Nephron (organoid): Measurements from ENCODE around the gene WDR27.

Source experiments
- H3K27ac Mint-ChIP-seq, 3 experiments: 2 replicates each; pipeline ENCODE4 v1.8.0; 2020; ENCODE audit warnings: mixed read lengths in 3 of 3, mild to moderate bottlenecking in 2 of 3, moderate library complexity in 1 of 3
- H3K27me3 Mint-ChIP-seq: 2 replicates; pipeline ENCODE4 v1.8.0; 2021; ENCODE audit warnings: low read depth, mild to moderate bottlenecking, moderate library complexity, mixed read lengths
- H3K36me3 Mint-ChIP-seq: 2 replicates; pipeline ENCODE4 v1.8.0; 2020; ENCODE audit warnings: low read depth, mixed read lengths
- H3K4me1 Mint-ChIP-seq: 2 replicates; pipeline ENCODE4 v1.8.0; 2020; ENCODE audit warnings: mixed read lengths
- H3K4me3 Mint-ChIP-seq, 3 experiments: 2 replicates each; pipeline ENCODE4 v1.8.0; 2020; ENCODE audit warnings: mild to moderate bottlenecking in 3 of 3, mixed read lengths in 3 of 3, moderate library complexity in 2 of 3
- H3K9me3 Mint-ChIP-seq: 2 replicates; pipeline ENCODE4 v1.8.0; 2020; ENCODE audit warnings: mixed read lengths
- TF ChIP-seq, protein P1 (sequence below), 3 experiments: fragments of 200-600 bp; sonication (generic); IDR thresholded peaks; one replicate each; pipeline ENCODE4 v1.5.0; 2021; ENCODE audit warnings: antibody characterized with exemption in 3 of 3; ENCODE audit not compliant: unreplicated experiment in 3 of 3

Gene WDR27

DNA sequence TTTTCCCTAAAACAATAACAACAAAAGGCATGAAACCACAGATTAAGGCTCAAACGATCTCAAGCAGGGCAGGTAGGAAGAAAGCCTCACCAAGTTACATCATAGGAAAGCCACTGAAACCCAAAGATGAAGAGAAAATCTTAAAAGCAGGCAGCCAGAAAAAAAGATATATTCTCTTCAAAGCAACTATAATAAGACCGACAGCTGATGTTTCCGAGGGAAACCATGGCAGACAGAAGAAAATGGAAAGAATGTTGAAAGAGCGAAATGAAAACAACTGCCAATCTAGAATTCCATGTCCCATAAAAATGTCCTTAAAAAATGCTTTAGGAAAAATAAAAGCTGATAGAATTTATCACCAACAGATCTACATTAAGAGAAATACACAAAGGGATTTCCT, 286.6 kb downstream of the WDR27 start:
- H3K27ac Mint-ChIP-seq = no peak overlapping the region
- no peaks in the 10 kb centered on the region for H3K4me1 Mint-ChIP-seq
- no peak overlapping the region for H3K4me3 Mint-ChIP-seq
- H3K36me3 Mint-ChIP-seq = peaks cover 14% of the 10 kb centered on the region
- TF ChIP-seq, protein P1, sequence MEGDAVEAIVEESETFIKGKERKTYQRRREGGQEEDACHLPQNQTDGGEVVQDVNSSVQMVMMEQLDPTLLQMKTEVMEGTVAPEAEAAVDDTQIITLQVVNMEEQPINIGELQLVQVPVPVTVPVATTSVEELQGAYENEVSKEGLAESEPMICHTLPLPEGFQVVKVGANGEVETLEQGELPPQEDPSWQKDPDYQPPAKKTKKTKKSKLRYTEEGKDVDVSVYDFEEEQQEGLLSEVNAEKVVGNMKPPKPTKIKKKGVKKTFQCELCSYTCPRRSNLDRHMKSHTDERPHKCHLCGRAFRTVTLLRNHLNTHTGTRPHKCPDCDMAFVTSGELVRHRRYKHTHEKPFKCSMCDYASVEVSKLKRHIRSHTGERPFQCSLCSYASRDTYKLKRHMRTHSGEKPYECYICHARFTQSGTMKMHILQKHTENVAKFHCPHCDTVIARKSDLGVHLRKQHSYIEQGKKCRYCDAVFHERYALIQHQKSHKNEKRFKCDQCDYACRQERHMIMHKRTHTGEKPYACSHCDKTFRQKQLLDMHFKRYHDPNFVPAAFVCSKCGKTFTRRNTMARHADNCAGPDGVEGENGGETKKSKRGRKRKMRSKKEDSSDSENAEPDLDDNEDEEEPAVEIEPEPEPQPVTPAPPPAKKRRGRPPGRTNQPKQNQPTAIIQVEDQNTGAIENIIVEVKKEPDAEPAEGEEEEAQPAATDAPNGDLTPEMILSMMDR (IDR thresholded peaks at IDR 0.05; ENCODE audit: unreplicated experiment in 3 of 3) = no peak
- H3K27me3 Mint-ChIP-seq = no peaks in the 10 kb centered on the region
- H3K9me3 Mint-ChIP-seq = peaks cover 53% of the 10 kb centered on the region

DNA sequence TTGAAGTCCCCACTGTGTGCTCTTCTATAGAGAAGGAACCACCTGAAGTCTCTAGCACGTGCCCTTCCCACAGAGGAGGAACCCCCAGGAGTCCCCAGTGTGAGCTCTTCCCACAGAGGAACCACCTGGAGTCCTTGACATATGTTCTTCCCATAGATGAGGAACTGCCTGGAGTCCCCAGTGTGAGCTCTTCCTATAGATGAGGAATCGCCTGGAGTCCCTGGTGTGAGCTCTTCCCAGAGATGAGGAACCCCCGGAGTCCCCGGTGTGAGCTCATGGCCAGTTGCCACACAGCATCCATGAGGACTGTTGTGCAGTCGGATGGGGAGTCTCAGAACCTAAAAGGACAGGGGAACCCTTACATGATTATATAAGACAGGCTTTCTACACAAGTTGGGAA, 290.1 kb downstream of the WDR27 start:
- Mint-ChIP-seq H3K4me3 (no peak overlapping the region), H3K27ac (no peak overlapping the region), H3K36me3 (peaks cover 24% of the 10 kb centered on the region), H3K27me3 (no peaks in the 10 kb centered on the region), H3K9me3 (peaks cover 59% of the 10 kb centered on the region), H3K4me1 (peaks cover 13% of the 10 kb centered on the region)
- TF ChIP-seq, protein P1 (IDR thresholded peaks at IDR 0.05; ENCODE audit: unreplicated experiment in 3 of 3) = no peak

DNA sequence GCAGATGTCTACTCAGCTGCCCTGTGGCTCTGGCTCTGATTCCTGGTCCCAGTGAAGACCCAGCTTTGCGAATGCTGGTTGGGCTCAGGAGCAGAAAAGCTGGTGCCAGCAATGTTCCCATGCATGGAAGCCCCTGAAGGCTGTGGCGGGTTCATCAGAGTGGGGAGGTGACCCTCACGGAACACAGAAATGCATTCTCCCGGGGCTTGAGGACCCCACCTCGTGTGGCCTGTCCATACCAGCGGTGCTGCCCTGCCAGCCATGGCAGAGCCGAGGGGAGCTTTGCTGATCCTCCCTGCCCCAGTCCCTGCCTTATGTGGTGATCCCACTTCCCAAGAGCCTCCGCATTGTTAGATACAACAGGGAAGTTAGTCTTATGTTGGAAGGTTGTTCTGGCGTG, 290.5 kb downstream of the WDR27 start:
- H3K27ac Mint-ChIP-seq = no peak overlapping the region
- peaks cover 24% of the 10 kb centered on the region for H3K36me3 Mint-ChIP-seq
- H3K27me3 Mint-ChIP-seq = no peaks in the 10 kb centered on the region
- H3K9me3 Mint-ChIP-seq = peaks cover 56% of the 10 kb centered on the region
- H3K4me3 Mint-ChIP-seq = no peak overlapping the region
- H3K4me1 Mint-ChIP-seq = peaks cover 17% of the 10 kb centered on the region
- TF ChIP-seq, protein P1 (IDR thresholded peaks at IDR 0.05; ENCODE audit: unreplicated experiment in 3 of 3) = no peak

DNA sequence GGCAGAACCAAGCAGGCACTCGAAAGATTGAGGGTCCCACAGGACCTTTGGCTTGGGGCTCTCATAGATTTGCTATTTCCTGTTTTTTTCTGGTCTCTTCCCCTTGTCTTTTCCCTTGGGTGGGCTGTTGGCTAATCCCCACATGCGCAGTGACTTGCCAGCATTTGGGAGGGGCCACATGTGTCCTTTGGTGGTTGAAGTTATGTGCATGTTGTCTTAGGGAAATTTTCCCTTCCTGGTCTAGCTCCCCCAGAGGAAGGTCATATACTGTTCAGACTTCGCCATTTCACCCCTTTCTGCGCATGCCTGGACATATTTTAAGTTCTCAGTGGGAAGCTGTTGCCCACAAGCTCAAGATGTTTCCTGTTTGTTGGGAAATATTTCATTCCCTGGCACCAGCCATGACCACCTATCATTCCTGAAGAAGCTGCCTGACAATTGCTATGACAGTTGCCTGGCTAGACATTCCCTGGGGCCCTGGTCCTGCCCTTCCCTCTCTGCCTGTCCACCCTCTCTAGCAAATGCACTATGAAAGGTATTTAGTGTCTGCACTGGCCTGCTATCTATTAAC, 292.0 kb downstream of the WDR27 start:
- H3K27me3 Mint-ChIP-seq = no peaks in the 10 kb centered on the region
- H3K9me3 Mint-ChIP-seq = peaks cover 48% of the 10 kb centered on the region
- H3K36me3 Mint-ChIP-seq = peaks cover 18% of the 10 kb centered on the region
- H3K4me1 Mint-ChIP-seq = peaks cover 23% of the 10 kb centered on the region
- no peak overlapping the region for H3K27ac Mint-ChIP-seq
- TF ChIP-seq, protein P1 (IDR thresholded peaks at IDR 0.05; ENCODE audit: unreplicated experiment in 3 of 3) = no peak
- H3K4me3 Mint-ChIP-seq = no peak overlapping the region

DNA sequence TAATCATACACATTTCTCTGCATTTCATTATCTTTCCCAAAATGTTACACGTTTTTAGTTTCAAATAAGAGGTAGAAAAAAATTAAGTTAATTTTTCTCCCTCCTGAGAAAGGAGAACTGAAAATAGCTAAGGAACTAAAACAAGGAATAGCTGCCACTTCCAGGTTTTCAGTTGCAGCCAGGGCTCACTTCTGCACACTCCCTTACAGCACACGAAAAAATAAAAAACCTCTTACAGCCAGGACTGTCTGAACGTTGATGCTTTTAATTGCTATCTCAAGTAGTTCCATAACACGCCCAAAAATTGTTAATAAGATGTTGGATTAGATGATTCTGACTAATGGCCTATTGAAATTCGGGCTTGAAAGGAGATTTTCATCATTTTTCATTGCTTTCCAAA, 294.5 kb downstream of the WDR27 start:
- TF ChIP-seq, protein P1 (IDR thresholded peaks at IDR 0.05; ENCODE audit: unreplicated experiment in 3 of 3) = no peak
- peak overlapping the region in 1 of 3 experiments; percentile 21 for H3K4me3 Mint-ChIP-seq
- no peaks in the 10 kb centered on the region for H3K27me3 Mint-ChIP-seq
- peaks cover 26% of the 10 kb centered on the region for H3K9me3 Mint-ChIP-seq
- peak overlapping the region; percentile 78 to 82 (median 81) for H3K27ac Mint-ChIP-seq
- peaks cover 10% of the 10 kb centered on the region for H3K36me3 Mint-ChIP-seq
- H3K4me1 Mint-ChIP-seq = peaks cover 23% of the 10 kb centered on the region
